Mammary epithelial cell (primary cell): ENCODE results near the gene CPNE9.

Experiments
- EZH2 ChIP-seq: IDR thresholded peaks from 2 replicates; pipeline ENCODE4 v1.6.1; 2012; ENCODE audit warnings: low read length, inconsistent platforms, borderline replicate concordance
- TF ChIP-seq, protein P1 (sequence below), 2 donors: IDR thresholded peaks in 1 of 2; conservative IDR thresholded peaks in 1 of 2; 2 replicates each; pipeline ENCODE4 v1.5.1; 2011 to 2012; ENCODE audit warnings: inconsistent platforms in 2 of 2, low read length in 2 of 2, mild to moderate bottlenecking in 2 of 2, control low read depth in 1 of 2, low read depth in 1 of 2; ENCODE audit not compliant: insufficient read depth in 1 of 2; ENCODE audit errors: extremely low read depth in 1 of 2

DNA sequence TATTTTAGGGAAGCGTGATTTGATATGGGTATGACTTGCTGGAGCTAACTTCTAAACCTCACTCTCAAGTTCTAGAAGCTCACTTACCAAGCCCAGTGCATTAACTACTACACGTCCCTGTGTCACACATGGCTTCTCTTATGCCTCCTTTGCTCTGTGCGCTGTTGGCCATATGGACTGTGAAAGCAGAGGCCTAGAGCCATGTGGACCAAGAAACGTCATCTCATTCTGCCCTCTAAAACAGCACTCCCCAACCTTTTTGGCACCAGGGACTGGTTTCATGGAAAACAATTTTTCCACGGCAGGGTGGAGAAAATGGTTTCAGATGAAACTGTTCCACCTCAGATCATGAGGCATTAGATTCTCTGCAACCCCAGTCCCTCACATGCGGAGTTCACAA is 42.7 kb upstream of the CPNE9 start:
- TF ChIP-seq, protein P1, sequence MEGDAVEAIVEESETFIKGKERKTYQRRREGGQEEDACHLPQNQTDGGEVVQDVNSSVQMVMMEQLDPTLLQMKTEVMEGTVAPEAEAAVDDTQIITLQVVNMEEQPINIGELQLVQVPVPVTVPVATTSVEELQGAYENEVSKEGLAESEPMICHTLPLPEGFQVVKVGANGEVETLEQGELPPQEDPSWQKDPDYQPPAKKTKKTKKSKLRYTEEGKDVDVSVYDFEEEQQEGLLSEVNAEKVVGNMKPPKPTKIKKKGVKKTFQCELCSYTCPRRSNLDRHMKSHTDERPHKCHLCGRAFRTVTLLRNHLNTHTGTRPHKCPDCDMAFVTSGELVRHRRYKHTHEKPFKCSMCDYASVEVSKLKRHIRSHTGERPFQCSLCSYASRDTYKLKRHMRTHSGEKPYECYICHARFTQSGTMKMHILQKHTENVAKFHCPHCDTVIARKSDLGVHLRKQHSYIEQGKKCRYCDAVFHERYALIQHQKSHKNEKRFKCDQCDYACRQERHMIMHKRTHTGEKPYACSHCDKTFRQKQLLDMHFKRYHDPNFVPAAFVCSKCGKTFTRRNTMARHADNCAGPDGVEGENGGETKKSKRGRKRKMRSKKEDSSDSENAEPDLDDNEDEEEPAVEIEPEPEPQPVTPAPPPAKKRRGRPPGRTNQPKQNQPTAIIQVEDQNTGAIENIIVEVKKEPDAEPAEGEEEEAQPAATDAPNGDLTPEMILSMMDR (conservative IDR thresholded peaks at IDR 0.05 in 1 of 2, IDR thresholded peaks at IDR 0.05 in 1 of 2; ENCODE audit: extremely low read depth in 1 of 2, insufficient read depth in 1 of 2, low read depth in 1 of 2, low read length in 2 of 2): no peak
- TF ChIP-seq EZH2: no peak
